ENCODE results near the gene KCNJ9.

KCNJ9 gene

DNA sequence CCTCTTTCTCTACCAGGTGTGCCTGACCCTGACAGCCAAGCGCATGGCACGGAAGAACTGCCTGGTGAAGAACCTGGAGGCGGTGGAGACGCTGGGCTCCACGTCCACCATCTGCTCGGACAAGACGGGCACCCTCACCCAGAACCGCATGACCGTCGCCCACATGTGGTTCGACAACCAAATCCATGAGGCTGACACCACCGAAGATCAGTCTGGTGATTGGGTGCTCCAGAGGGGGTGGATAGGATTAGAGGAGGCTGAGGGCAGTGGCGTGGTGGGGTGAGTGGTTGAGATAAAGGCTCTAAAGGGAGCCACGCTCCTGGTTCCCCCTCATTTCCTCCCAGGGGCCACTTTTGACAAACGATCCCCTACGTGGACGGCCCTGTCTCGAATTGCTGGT, 47.3 kb downstream of the KCNJ9 start:
- DNase-seq = no peak

DNA sequence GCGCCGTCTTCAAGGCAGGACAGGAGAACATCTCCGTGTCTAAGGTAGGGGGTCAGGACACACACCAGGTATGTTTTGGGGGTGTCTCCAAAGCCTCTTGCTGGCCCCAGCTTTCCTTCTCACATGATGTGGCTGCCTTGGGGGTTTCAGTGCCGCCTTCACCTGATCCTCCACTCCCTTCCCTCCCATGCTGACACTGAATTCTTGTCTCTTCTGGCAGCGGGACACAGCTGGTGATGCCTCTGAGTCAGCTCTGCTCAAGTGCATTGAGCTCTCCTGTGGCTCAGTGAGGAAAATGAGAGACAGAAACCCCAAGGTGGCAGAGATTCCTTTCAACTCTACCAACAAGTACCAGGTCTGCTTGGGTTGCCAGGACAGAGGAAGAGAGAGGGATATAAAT, 47.7 kb downstream of the KCNJ9 start:
- no peak for DNase-seq

DNA sequence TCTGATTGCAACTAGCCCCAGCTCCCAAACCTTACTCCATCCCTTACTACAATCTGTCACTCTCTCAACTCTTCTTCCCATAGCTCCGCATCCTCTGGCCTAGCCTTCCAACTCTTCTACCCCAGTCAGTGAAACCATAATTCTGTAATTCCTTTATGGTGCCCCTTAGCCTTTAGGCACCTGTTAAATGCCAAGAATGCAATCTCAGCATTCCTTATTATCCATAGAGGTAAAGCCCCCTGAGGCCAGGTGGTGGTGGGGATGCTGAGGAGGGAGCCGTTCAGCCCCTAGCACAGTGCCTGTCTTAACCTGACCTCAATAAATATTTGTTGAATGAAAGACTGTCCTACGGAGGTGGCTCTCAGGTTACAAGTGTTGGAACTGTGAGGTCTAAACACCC, 48.2 kb downstream of the KCNJ9 start:
- no peak for DNase-seq

DNA sequence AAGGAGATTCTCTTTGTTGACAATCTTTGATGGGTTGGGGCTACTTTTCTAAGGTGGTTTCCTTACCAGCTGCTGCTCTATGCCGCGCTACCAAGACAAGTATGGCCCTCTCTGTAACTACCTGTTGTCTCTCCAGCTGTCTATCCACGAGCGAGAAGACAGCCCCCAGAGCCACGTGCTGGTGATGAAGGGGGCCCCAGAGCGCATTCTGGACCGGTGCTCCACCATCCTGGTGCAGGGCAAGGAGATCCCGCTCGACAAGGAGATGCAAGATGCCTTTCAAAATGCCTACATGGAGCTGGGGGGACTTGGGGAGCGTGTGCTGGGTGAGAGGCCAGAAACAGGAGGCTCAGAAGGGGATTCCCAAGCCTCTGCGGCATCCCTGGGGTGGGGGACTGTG, 48.6 kb downstream of the KCNJ9 start:
- DNase-seq = no peak

DNA sequence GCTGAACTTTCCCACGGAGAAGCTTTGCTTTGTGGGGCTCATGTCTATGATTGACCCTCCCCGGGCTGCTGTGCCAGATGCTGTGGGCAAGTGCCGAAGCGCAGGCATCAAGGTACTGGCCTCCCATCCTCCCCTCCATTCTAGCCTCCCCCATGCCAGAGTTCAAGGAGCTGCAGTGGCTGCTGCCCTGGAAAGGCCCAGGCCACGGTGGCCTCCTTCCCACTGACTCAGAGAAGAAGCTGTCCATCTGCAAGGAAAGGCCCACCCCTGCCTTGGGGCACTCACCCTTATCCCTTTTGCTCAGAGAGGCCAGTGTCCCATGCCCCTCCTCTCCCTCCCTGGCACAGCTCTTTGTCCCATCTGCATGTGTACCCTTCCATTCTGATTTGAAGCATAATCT, 49.1 kb downstream of the KCNJ9 start:
- no peak for DNase-seq

DNA sequence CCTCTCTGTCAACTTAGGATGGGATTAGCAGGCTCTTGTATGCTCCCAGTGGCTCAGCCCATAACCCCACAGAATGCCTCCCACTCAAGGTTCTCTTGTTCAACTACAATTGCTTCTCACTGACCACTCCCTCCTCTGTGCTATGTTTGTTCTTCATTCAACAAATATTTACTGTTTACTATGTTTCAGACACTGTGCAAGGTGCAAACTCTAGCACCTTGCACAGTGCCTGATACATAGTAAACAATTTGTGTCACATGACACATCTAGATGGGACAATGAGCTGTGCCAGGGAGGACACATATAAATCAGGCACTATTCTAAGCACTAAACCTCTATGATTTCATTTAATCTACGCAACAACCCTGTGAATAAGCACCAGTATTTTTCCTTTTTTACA, 49.6 kb downstream of the KCNJ9 start:
- DNase-seq = no peak

DNA sequence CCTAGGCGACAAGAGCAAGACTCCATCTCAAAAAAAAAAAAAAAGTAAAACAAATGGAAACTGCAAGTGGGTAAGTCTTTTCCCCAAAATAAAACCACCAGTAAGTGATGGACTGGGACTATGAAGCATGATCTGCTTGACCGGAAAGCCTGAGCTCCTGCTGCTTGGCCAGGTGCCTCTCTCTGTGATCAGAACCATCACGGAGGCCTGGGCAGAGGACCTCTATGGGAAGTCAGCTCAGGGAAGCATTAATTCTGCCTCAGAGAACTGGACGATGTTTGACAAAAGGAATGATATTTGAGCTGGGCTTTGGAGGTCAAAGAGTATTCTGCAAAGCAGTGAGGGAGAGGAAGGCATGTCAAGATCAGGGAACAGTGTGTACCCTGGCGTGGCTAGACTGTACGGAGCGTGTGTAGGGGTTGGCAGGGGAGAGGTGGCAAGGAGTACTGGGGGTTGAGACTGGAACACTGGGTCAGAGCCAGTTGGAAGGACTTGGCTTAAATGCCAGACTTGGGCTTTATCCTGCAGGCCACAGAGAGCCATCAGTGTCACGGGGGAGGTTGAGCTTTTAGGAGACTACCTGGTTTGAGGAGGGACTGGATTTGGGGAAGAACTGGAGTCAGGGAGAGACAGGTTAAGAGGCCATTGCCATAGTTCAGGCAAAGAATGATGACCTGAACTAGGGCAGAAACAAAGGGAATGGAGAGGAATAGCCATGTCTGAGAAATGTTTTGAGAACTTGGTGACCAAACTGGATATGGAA, 50.6 kb downstream of the KCNJ9 start:
- no peak for DNase-seq

DNA sequence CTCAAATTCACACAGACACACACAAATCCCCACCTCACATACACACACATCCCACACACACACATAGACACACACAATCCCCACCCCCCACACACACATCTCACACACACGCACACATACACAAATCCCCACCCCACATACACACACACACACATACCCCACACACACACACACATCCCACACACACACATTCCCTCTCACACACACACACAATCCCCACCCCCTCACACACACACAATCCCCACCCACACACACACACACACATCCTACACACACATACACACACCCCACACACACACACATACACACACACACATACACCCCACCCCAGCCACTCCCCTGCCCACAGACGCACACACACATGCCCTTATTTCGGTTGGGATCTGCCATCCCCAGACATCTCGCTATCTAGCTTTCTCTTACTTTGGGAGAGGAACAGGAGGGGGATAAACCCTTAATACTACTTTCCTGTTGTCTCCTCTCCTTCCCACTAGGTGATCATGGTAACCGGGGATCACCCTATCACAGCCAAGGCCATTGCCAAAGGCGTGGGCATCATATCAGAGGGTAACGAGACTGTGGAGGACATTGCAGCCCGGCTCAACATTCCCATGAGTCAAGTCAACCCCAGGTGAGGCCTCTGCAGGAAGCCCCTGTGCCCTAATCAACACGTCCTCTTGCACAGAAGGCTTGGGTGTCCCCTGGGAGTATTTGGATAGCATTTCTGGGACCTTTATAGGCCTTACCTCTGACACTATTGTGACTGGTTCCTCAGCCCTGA, 52.8 kb downstream of the KCNJ9 start:
- no peak for DNase-seq

DNA sequence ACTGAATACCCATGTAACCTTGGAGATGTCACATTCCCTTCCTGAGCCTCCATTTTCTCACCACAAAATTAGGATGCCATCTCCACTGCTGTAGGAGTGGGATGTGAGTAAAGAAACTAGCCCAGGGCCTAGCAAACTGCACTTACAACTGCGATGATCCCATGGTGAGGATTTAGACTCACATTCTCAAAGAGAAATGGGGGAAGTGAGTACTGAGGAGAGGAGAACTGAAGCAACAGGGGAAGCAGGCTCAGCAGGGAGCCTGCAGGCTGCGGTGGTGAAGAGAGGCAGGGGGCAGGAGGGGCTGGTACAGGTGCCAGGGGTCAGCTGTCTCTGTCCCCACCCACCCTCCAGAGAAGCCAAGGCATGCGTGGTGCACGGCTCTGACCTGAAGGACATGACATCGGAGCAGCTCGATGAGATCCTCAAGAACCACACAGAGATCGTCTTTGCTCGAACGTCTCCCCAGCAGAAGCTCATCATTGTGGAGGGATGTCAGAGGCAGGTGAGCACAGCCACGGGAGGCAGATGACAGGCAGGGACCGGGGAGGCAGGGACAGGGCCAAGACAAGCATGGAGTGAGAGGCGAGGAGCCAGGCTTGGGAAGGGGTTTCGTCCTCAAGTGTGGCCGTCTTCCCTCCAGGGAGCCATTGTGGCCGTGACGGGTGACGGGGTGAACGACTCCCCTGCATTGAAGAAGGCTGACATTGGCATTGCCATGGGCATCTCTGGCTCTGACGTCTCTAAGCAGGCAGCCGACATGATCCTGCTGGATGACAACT, 53.6 kb downstream of the KCNJ9 start:
- DNase-seq = no peak

DNA sequence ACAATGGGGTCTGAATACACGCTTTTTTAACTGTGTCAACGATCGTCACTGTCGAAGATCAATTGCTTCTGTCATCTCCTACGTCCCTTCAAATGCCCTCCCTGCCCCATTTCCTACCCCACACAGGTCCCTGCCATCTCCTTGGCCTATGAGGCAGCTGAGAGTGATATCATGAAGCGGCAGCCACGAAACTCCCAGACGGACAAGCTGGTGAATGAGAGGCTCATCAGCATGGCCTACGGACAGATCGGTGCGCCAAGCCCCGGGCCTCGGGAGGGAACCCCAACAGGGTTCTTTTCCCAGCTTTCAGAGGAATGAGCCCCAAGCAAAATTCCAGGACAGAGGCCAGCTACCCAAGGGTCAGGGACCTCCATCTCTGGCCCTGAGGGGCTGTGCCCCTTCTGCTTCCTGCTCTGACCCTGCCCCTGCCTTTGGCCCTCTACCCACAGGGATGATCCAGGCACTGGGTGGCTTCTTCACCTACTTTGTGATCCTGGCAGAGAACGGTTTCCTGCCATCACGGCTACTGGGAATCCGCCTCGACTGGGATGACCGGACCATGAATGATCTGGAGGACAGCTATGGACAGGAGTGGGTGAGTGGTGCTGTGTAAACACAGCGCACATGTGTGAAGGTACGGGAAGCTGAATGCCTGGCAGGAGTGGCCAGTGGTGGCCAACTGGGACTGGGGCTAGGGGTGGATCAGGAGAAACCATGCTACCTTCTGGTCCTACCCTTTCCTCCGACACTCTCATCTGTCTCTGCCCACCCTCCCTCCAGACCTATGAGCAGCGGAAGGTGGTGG, 55.0 kb downstream of the KCNJ9 start:
- DNase-seq = no peak

DNA sequence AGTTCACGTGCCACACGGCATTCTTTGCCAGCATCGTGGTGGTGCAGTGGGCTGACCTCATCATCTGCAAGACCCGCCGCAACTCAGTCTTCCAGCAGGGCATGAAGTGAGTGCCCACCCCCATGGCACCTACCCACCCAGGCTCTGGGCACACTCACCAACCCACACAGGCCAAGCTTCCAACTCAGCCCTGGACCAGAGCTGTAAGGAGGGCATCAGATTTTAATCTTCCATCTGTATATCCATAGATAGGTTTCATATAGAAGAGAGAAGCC, 55.5 kb downstream of the KCNJ9 start:
- DNase-seq = no peak

DNA sequence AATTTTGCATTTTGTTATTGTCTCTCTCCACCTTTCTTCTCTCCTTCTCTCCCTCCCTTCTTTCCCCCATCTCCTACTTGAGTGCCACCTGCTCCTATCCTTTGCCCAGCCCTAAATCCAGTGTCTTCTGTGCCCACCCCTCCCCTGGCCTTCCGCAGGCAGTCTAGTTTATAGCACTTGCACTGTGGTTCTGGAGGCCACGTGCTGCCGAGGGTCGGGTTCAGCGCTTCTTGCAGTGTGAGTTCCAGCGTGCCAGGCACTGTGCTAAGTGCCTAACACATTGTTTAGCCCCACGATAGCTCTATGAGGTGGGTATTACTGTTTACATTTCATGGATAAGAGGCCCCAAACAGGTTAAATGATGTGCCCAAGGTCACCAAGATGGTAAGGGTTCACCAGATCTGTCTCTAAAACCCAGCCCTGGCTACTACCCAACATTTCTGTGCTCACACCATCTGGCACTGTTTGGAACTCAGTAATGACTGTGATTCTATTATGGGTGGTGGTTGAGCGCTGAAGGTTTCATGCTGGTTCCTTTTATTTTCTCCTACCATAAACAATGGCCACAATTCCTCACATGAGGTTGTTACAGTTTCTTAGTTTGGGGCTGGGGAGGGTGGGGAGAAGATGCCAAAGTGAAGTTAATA, 56.0 kb downstream of the KCNJ9 start:
- DNase-seq = no peak

DNA sequence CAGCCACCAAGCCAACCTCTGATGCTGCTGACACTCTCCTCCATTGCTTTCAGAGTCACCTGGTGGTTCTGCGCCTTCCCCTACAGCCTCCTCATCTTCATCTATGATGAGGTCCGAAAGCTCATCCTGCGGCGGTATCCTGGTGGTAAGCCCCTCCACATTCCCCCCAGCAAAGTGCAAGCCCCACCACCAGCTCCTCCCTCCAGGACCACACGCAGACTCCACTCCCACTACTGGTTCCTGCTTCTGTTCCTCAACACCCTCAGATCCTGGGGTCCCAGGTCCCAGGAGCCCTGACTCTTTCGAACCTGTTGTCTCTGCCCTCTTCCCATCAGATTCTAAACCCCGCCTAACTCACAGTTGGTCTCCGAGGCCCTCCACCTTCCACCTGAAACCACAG, 58.5 kb downstream of the KCNJ9 start:
- no peak for DNase-seq
